ENCODE results near the gene PTPN14. TPM values are rescaled to one million over a fixed set of nuclear protein-coding genes. Genes with fewer than 3 reads are reported as not detected.

Gene PTPN14
- total RNA-seq, 1 donor from 2014 or later: 136 TPM

DNA sequence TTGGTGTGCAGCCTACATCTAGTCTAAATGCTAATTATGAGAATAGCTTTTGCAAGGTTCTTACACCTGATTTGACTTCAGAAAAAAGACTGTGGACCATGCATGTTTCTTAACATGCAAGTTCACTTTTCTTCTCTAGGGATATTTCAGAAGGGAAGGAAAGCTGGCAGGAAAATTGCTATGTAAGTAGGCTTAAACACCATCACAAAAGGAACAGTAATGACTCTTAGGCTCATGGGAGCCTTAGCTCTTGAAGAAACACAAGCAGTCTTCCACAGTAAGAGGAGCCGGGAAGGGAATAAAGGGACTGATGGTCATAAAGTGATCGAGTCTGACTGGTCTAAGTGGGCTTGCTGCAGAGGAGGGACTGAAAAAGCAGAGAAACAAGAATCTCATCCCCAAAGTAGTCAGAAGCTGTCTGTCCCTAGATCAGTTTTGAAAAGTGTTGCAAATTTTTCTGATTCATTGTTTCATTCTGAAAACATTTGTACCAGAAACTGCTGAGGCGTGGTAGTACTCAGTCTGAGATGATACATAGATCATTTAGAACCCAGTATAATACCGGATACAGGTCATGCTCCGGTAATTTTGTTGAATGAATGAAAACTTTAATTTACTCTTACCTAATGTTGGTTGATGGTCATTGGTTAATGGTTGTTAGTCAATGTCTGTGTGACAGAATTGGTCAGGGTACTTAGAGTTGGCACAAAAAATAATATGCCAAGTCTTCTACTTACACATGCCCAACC, 229.5 kb downstream of the PTPN14 start:
- Mint-ChIP-seq H3K36me3 (ENCODE audit: low read depth) (peaks cover 19% of the 10 kb centered on the region), H3K9me3 (ENCODE audit: low read depth) (no peaks in the 10 kb centered on the region), H3K4me3 (ENCODE audit: unreplicated experiment) (no peak overlapping the region), H3K27ac (ENCODE audit: unreplicated experiment) (no peak overlapping the region), H3K4me1 (ENCODE audit: low read depth) (peaks cover 30% of the 10 kb centered on the region), H3K27me3 (ENCODE audit: low read depth) (no peaks in the 10 kb centered on the region)
- DNase-seq (ENCODE audit: low spot score): no peak
- TF ChIP-seq, protein P1, sequence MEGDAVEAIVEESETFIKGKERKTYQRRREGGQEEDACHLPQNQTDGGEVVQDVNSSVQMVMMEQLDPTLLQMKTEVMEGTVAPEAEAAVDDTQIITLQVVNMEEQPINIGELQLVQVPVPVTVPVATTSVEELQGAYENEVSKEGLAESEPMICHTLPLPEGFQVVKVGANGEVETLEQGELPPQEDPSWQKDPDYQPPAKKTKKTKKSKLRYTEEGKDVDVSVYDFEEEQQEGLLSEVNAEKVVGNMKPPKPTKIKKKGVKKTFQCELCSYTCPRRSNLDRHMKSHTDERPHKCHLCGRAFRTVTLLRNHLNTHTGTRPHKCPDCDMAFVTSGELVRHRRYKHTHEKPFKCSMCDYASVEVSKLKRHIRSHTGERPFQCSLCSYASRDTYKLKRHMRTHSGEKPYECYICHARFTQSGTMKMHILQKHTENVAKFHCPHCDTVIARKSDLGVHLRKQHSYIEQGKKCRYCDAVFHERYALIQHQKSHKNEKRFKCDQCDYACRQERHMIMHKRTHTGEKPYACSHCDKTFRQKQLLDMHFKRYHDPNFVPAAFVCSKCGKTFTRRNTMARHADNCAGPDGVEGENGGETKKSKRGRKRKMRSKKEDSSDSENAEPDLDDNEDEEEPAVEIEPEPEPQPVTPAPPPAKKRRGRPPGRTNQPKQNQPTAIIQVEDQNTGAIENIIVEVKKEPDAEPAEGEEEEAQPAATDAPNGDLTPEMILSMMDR (IDR thresholded peaks at IDR 0.05): no peak

DNA sequence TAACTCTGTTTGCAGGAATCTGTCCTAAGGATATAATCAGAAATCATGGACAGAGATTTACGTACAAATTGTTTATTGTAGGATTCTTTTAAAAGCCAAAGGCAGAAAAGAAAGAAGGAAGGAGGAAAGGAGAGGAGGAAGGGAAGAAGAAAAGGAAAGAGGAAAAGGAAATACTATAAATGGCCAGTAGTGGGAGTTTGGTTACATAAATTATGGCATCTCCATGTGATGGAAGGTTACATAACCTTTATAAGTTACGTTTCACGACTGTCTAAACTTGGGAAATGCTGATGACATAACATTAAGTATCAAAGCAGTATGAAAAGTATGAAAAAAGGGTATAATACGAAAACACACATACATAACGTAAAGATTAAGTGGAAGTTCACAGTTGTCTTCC, 231.5 kb downstream of the PTPN14 start:
- Mint-ChIP-seq H3K4me3 (ENCODE audit: unreplicated experiment) (no peak overlapping the region), H3K4me1 (ENCODE audit: low read depth) (peaks cover 44% of the 10 kb centered on the region)
- TF ChIP-seq, protein P1 (IDR thresholded peaks at IDR 0.05): peak; percentile 50

DNA sequence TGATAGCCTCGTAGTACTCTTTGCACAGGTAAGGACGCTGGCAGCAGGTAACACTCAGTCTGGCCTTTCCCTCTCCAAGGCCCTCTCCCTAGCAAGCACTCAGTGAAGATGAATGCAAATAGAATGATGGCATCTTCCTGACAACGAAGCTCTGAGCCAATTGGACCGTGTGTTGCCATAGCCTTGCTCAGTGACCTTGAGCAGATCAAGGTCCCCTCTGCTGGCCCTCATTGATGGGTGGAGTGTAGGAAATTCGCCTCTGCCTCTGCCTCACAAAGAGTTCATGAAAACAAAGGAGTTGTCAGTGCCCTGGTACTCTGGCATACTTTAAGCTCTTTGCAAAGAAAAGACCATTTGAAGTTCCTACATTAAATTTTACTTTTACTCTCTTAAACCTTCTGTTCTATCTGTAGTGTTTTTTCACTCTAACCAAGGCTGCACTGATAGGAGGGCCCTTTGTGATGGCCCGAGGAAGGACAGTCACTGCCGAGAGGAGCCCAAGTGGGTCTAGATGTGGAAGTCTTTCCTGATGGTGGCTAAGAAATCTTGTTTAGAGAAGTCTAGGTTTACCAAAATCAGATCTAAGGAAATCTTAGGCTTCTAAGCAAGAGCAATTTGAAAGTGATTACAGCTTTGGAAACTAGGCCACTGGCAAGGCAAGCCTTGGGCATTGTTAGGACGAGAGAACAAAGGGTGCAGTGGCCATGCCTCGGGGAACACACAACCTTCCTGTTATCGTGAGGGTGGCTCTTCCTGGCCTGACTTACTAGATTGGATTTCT, 232.3 kb downstream of the PTPN14 start:
- DNase-seq (ENCODE audit: low spot score): no peak
- H3K9me3 Mint-ChIP-seq (ENCODE audit: low read depth): no peaks in the 10 kb centered on the region
- no peak overlapping the region for H3K4me3 Mint-ChIP-seq (ENCODE audit: unreplicated experiment)
- no peaks in the 10 kb centered on the region for H3K27me3 Mint-ChIP-seq (ENCODE audit: low read depth)
- peaks cover 17% of the 10 kb centered on the region for H3K36me3 Mint-ChIP-seq (ENCODE audit: low read depth)
- H3K4me1 Mint-ChIP-seq (ENCODE audit: low read depth): peaks cover 48% of the 10 kb centered on the region
- TF ChIP-seq, protein P1 (IDR thresholded peaks at IDR 0.05): no peak
- H3K27ac Mint-ChIP-seq (ENCODE audit: unreplicated experiment): peak overlapping the region; percentile 90

More for the DNA sequence above, 231.5 kb downstream of the PTPN14 start:
- H3K27ac Mint-ChIP-seq (ENCODE audit: unreplicated experiment): no peak overlapping the region
- peaks cover 18% of the 10 kb centered on the region for H3K36me3 Mint-ChIP-seq (ENCODE audit: low read depth)
- H3K9me3 Mint-ChIP-seq (ENCODE audit: low read depth): no peaks in the 10 kb centered on the region
- no peak for DNase-seq (ENCODE audit: low spot score)
- no peaks in the 10 kb centered on the region for H3K27me3 Mint-ChIP-seq (ENCODE audit: low read depth)

DNA sequence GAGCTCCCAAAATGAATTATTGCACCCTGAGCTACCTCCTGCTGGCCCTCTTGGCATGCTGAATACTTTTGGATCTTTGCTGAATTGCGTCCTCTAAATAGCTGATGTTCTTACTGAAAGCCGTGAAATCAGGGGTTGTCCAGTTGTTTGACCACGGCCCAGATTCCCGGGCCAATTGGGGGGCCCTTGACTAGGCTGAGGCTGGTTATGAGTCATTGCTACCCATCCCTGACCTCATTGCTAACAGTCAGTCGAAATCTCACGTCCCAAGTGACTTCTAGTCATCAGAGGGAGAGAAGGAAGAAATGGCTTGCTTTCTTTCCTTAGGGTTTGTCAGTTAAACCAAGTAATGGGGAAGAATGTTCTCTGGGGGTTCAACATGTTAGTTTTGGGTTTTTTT, 233.0 kb downstream of the PTPN14 start:
- H3K27me3 Mint-ChIP-seq (ENCODE audit: low read depth): no peaks in the 10 kb centered on the region
- TF ChIP-seq, protein P1 (IDR thresholded peaks at IDR 0.05): no peak
- no peak for DNase-seq (ENCODE audit: low spot score)
- peak overlapping the region; percentile 90 for H3K27ac Mint-ChIP-seq (ENCODE audit: unreplicated experiment)
- H3K36me3 Mint-ChIP-seq (ENCODE audit: low read depth): peaks cover 17% of the 10 kb centered on the region
- H3K4me3 Mint-ChIP-seq (ENCODE audit: unreplicated experiment): peak overlapping the region; percentile 44
- no peaks in the 10 kb centered on the region for H3K9me3 Mint-ChIP-seq (ENCODE audit: low read depth)
- H3K4me1 Mint-ChIP-seq (ENCODE audit: low read depth): peaks cover 48% of the 10 kb centered on the region

DNA sequence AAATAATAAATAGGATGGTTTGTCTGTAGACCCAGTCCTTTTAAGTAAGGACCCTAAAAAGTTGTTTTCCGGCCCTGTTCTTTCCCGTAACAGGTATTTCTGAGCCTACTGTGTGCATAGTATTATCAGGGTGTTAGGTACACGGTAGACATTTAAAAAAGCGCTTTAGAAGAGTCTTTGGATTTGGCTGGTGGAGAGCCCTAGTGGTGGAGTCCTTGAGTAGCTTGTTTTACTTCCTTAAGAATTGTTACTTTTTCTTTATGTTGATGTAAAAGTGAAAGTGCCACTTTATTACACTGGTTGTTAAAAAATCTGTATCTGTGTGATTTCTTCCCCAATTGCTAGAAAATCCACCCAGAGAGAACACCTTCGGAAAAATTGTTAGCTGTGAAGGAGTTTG, 233.7 kb downstream of the PTPN14 start:
- H3K36me3 Mint-ChIP-seq (ENCODE audit: low read depth): peaks cover 17% of the 10 kb centered on the region
- DNase-seq (ENCODE audit: low spot score): no peak
- H3K27ac Mint-ChIP-seq (ENCODE audit: unreplicated experiment): peak overlapping the region; percentile 90
- TF ChIP-seq, protein P1 (IDR thresholded peaks at IDR 0.05): peak; percentile 68
- H3K4me1 Mint-ChIP-seq (ENCODE audit: low read depth): peaks cover 48% of the 10 kb centered on the region
- H3K9me3 Mint-ChIP-seq (ENCODE audit: low read depth): no peaks in the 10 kb centered on the region
- no peaks in the 10 kb centered on the region for H3K27me3 Mint-ChIP-seq (ENCODE audit: low read depth)
- H3K4me3 Mint-ChIP-seq (ENCODE audit: unreplicated experiment): no peak overlapping the region
